GM12874 (cell line): ENCODE data around the gene CELF2.
A peak's percentile ranks its signal among the peaks of the same experiment; 100 is the strongest.

ENCODE experiments used
- CTCF ChIP-seq: IDR thresholded peaks from 2 replicates; pipeline ENCODE4 v1.5.1; 2011; ENCODE audit warnings: low read depth, mild to moderate bottlenecking, control low read depth, low read length, moderate library complexity; ENCODE audit not compliant: insufficient read depth

The CELF2 gene

GRCh38 chr10:11111490-11111889, 93.8 kb downstream of the CELF2 start:
- no peak for TF ChIP-seq CTCF

- no peak for TF ChIP-seq CTCF
Observed at GRCh38 chr10:11112718-11113117, 95.0 kb downstream of the CELF2 start.

- TF ChIP-seq CTCF, result peak; percentile 48; the same call in 1 of the 2 replicates
Observed at GRCh38 chr10:11113156-11113555, 95.5 kb downstream of the CELF2 start.

GRCh38 chr10:11114269-11114668, 96.6 kb downstream of the CELF2 start:
- no peak for TF ChIP-seq CTCF

- TF ChIP-seq CTCF, result no peak
Observed at GRCh38 chr10:11115337-11115736, 97.7 kb downstream of the CELF2 start.

- TF ChIP-seq CTCF, result no peak
Observed at GRCh38 chr10:11116361-11116760, 98.7 kb downstream of the CELF2 start.

- TF ChIP-seq CTCF, result no peak
Observed at GRCh38 chr10:11116817-11117216, 99.1 kb downstream of the CELF2 start.

- no peak for TF ChIP-seq CTCF
Observed at GRCh38 chr10:11118686-11119085, 101.0 kb downstream of the CELF2 start.
